ENCODE measurements around the gene DSCAML1. TPM values are rescaled to one million over a fixed set of nuclear protein-coding genes. Genes with fewer than 3 reads are reported as not detected.
"Not testable (repeated sequence)": the region's sequence is repeated elsewhere in the genome, so short reads cannot be mapped to it uniquely, and the experiment has no call there.

Gene DSCAML1
- total RNA-seq, 6 donors from 2014 or later = 0.30 to 3.1 (median 1.3) TPM

DNA sequence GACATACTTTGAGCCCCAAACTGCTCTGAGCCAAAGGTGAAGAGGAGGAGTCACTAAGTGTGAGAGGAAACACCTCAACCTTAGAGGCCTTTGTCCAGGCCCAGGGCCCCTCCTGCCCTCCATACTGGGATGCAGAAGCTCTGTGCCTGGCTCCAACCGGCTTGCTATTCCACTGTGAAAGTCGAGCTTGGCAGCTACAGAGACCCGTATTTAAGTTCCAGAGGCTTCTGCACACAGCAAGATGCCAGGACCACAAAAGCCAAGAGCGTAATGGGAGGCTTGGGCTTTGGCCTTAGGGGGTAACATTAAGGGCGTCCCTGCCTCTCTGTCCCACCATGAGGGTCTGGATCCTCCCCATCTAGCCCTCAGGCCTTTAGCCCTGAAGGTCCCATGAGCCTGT, 31.9 kb downstream of the DSCAML1 start:
- H3K27ac ChIP-seq = no peak overlapping the region
- H3K27me3 ChIP-seq = no peaks in the 10 kb centered on the region
- TF ChIP-seq EP300 (IDR thresholded peaks at IDR 0.05) (no peak), POLR2A (IDR thresholded peaks at IDR 0.05) (no peak), POLR2AphosphoS5 (IDR thresholded peaks at IDR 0.05) (no peak)
- TF ChIP-seq, protein P1, sequence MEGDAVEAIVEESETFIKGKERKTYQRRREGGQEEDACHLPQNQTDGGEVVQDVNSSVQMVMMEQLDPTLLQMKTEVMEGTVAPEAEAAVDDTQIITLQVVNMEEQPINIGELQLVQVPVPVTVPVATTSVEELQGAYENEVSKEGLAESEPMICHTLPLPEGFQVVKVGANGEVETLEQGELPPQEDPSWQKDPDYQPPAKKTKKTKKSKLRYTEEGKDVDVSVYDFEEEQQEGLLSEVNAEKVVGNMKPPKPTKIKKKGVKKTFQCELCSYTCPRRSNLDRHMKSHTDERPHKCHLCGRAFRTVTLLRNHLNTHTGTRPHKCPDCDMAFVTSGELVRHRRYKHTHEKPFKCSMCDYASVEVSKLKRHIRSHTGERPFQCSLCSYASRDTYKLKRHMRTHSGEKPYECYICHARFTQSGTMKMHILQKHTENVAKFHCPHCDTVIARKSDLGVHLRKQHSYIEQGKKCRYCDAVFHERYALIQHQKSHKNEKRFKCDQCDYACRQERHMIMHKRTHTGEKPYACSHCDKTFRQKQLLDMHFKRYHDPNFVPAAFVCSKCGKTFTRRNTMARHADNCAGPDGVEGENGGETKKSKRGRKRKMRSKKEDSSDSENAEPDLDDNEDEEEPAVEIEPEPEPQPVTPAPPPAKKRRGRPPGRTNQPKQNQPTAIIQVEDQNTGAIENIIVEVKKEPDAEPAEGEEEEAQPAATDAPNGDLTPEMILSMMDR (IDR thresholded peaks at IDR 0.05) = no peak
- no peaks in the 10 kb centered on the region for H3K36me3 ChIP-seq
- H3K9me3 ChIP-seq = no peaks in the 10 kb centered on the region
- H3K4me3 ChIP-seq = no peak overlapping the region
- H3K4me1 ChIP-seq = no peaks in the 10 kb centered on the region
- ATAC-seq (ENCODE audit: low FRiP score in 2 of 2) (no peak), DNase-seq (no peak)
- 66 to 100% methylated on average over 1 to 5 of the region's 5 CpGs for WGBS, 2 donors

DNA sequence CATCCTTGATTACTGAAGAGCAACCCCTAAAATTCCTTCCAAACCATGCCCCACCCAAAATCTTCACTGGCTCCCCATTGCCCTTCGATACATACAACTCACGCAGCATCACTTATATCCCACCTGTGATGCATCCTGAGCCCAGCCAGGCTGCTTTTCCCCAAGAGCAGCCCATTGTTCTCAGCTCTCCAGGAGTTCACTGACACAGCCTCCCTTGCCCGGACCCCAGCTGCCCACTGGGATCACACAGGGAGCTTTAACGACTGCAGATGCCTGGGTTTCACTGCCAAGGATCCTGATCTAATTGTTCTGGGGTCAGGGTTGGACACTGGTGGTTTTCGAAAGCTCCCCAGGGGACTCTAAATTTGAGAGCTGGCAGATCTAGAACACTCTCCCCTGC, 33.6 kb downstream of the DSCAML1 start:
- DNase-seq; H3K4me3 ChIP-seq; H3K4me1 ChIP-seq; H3K27me3 ChIP-seq; H3K27ac ChIP-seq; H3K36me3 ChIP-seq; H3K9me3 ChIP-seq; ATAC-seq (ENCODE audit: low FRiP score in 2 of 2): not testable (repeated sequence)
- 78% methylated on average over 4 to 5 of the region's 5 CpGs for WGBS, 2 donors

DNA sequence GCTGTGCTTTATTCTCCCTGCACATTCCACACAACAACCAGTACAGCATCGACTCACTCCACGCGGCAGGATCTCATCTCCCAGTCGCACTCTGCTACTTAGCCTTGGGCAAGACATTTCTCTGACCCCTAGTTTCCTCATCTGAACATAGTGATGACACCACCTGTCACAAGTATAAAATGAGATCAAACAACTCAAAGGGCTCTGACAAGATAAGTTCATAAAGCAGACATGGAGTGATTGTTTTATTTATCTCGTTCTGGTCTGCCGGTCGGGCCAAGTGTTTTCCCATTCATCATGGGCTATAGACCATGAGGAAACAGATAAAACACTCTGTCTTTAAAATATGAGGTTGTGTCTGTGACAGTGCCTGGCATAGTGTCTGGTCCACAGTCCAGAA, 35.0 kb downstream of the DSCAML1 start:
- Histone ChIP-seq H3K27ac (no peak overlapping the region), H3K9me3 (no peaks in the 10 kb centered on the region), H3K4me1 (no peaks in the 10 kb centered on the region), H3K36me3 (no peaks in the 10 kb centered on the region), H3K27me3 (no peaks in the 10 kb centered on the region), H3K4me3 (no peak overlapping the region)
- WGBS, 2 donors = 55 to 69% methylated on average over 7 of the region's 7 CpGs
- no peak for DNase-seq
- TF ChIP-seq POLR2A (IDR thresholded peaks at IDR 0.05) (no peak), POLR2AphosphoS5 (IDR thresholded peaks at IDR 0.05) (no peak), EP300 (IDR thresholded peaks at IDR 0.05) (no peak)
- TF ChIP-seq, protein P1 (IDR thresholded peaks at IDR 0.05) = no peak
- ATAC-seq (ENCODE audit: low FRiP score in 2 of 2) = no peak

DNA sequence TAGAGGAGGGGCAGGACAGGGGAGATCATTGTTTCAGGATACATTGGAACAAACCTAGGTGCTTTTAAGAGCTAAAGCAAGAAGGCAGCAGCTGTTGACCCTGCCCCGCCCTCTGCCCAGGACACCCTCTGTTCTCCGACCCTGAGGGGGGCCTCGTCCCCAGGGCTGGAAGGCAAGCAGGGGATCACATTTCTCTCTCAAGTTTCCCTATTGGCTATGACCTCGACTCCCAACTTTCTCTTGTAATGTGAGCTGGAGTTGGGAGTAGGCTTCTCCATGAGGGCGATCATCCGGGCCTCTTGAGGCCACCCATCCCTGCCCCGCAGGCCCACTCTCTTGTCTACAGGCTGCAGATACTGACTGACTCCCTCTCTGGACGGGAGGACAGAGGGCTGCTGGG, 37.7 kb downstream of the DSCAML1 start:
- Histone ChIP-seq H3K4me1 (no peaks in the 10 kb centered on the region), H3K4me3 (no peak overlapping the region), H3K27me3 (no peaks in the 10 kb centered on the region), H3K9me3 (no peaks in the 10 kb centered on the region), H3K27ac (no peak overlapping the region), H3K36me3 (no peaks in the 10 kb centered on the region)
- WGBS, 2 donors = 60 to 81% methylated on average over 7 to 8 of the region's 8 CpGs
- ATAC-seq (ENCODE audit: low FRiP score in 2 of 2) (no peak), DNase-seq (no peak)
- TF ChIP-seq EP300 (IDR thresholded peaks at IDR 0.05) (no peak), POLR2A (IDR thresholded peaks at IDR 0.05) (no peak), POLR2AphosphoS5 (IDR thresholded peaks at IDR 0.05) (no peak)
- TF ChIP-seq, protein P1 (IDR thresholded peaks at IDR 0.05) = no peak

DNA sequence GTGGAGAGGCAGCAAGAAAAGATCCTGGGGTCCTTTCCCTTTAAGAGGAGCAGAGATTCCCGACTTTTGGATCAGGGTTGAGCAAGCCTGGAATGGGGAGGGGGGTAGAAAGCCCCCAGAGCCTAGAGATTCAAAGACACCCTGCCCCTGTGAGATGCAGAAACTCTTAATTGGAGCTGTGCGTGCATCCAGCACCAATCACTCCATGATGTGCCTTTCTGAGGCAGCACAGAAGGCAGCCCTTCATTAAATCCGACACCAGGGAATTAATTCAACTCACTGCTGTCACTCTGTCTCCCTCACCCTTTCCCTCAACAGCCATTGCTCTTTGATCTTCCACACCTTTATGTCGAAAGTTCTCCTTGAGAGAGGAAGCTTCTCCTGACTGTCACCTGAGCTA, 43.0 kb downstream of the DSCAML1 start:
- 78 to 81% methylated on average over 4 of the region's 4 CpGs for WGBS, 2 donors
- H3K27ac ChIP-seq = no peak overlapping the region
- ATAC-seq (ENCODE audit: low FRiP score in 2 of 2) = no peak

More for the DNA sequence above, 43.0 kb downstream of the DSCAML1 start:
- DNase-seq = no peak
- no peak overlapping the region for H3K4me3 ChIP-seq
- H3K36me3 ChIP-seq = no peaks in the 10 kb centered on the region
- TF ChIP-seq EP300 (IDR thresholded peaks at IDR 0.05) = no peak
- TF ChIP-seq, protein P1 (IDR thresholded peaks at IDR 0.05) = no peak
- no peak for TF ChIP-seq POLR2AphosphoS5 (IDR thresholded peaks at IDR 0.05)
- TF ChIP-seq POLR2A (IDR thresholded peaks at IDR 0.05) = no peak
- H3K27me3 ChIP-seq = no peaks in the 10 kb centered on the region
- H3K9me3 ChIP-seq = no peaks in the 10 kb centered on the region
- H3K4me1 ChIP-seq = no peaks in the 10 kb centered on the region

Measured in upper lobe of left lung (tissue), 6 donors.